22Rv1 (cell line): ENCODE data around the gene OR13J1.

ENCODE experiments used
- H3K27ac ChIP-seq: fragments of 450-650 bp; 2 replicates; pipeline ENCODE4 v1.5.1; 2017
- ZFX ChIP-seq: fragments of 450-650 bp; IDR thresholded peaks from 2 replicates; pipeline ENCODE4 v1.6.1; 2017; ENCODE audit warnings: antibody characterized with exemption, borderline replicate concordance
- TF ChIP-seq, protein P1 (sequence below): fragments of 450-650 bp; IDR thresholded peaks from 2 replicates; pipeline ENCODE4 v1.5.1; 2017; ENCODE audit warnings: mild to moderate bottlenecking

OR13J1 gene

DNA sequence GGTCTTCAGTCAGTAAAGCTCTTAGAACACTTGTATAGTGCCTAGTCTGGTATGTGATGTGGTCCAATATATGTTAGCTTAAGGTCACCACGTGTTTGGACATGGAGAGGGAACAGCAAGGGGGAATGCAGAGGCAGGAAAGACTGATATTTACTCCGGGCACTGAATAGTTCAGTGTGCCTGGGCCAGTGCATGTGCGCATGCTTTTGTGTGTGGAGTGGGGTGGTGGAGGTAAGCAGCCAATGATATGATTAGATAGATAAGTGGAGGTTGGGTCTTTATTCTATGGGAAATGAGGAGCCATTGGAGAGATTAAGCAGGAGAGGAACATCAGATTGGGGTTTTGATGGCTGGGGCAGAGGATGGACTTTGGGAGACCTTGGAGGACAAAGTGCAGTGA lies 14.0 kb downstream of the OR13J1 start:
- TF ChIP-seq, protein P1, sequence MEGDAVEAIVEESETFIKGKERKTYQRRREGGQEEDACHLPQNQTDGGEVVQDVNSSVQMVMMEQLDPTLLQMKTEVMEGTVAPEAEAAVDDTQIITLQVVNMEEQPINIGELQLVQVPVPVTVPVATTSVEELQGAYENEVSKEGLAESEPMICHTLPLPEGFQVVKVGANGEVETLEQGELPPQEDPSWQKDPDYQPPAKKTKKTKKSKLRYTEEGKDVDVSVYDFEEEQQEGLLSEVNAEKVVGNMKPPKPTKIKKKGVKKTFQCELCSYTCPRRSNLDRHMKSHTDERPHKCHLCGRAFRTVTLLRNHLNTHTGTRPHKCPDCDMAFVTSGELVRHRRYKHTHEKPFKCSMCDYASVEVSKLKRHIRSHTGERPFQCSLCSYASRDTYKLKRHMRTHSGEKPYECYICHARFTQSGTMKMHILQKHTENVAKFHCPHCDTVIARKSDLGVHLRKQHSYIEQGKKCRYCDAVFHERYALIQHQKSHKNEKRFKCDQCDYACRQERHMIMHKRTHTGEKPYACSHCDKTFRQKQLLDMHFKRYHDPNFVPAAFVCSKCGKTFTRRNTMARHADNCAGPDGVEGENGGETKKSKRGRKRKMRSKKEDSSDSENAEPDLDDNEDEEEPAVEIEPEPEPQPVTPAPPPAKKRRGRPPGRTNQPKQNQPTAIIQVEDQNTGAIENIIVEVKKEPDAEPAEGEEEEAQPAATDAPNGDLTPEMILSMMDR, result no peak
- TF ChIP-seq ZFX, result no peak

DNA sequence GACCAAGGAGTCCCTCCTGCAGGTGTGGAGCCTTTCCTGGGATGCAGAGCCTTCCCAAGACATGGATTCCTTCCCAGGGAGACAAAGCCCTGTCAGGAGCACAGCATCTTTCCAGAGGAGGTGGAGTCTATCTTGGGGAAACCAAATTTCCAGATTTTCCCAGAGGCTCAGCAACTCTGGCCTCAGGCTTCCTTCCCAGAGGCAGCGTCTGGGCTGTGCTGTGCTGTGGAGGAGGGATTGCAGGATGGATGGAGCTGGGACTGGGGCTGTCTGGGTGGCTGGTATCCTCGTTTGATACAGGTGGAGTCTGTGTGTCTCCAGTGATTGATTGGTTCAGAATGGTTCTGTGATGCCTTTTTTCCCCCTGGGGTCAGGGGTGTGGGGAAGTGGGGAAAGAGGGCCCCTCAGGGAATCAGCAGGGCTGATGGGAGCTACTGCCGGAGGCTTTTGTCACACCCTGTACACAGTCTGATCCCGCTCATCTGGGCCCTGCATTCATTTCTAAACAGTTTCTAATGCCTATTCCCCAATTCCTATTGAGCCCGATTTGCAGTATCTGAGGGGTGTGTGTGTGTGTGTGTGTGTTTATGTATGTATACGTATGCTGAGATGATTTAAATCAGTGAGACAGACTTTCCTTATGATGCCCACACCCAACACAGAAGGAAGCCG lies 16.0 kb downstream of the OR13J1 start:
- H3K27ac ChIP-seq, result no peak overlapping the region
- no peak for TF ChIP-seq ZFX

More for the DNA sequence above, 14.0 kb downstream of the OR13J1 start:
- H3K27ac ChIP-seq, result no peak overlapping the region

DNA sequence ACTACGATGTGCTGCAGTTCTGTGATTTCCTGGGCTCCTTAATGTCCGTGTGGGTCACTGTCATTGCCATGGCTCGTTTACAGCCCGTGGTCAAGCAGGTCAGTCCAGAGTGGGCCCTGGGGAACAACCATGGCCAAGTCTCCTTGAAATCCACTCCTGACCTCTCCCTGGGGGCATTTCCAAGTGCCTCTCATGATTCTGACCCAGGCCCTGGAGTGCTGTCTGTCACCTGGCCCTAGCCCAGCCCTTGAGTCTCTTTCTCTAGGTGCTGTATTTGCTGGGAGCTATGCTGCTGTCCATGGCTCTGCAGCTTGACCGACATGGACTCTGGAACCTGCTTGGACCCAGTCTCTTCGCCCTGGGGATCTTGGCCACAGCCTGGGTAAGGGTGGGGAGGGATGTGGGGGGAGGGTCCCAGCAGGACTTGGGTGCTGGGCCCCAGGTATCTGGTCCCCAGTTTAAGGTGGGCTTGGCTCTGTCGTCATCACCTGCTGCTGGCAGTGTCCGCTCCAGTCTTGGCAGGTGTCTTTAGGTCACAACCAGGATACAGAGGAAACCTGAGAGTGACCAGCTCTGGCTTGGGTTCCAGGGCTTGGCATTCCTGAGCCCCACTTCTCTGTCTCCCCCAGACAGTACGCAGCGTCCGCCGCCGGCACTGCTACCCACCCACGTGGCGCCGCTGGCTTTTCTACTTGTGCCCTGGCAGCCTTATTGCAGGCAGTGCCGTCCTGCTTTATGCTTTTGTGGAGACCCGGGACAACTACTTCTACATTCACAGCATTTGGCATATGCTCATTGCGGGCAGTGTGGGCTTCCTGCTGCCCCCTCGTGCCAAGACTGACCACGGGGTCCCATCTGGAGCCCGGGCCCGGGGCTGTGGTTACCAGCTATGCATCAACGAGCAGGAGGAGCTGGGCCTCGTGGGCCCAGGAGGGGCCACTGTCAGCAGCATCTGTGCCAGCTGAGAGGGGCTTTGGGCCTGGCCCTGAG lies 17.0 kb downstream of the OR13J1 start:
- H3K27ac ChIP-seq, result no peak overlapping the region
- TF ChIP-seq, protein P1, result no peak
- TF ChIP-seq ZFX, result no peak

DNA sequence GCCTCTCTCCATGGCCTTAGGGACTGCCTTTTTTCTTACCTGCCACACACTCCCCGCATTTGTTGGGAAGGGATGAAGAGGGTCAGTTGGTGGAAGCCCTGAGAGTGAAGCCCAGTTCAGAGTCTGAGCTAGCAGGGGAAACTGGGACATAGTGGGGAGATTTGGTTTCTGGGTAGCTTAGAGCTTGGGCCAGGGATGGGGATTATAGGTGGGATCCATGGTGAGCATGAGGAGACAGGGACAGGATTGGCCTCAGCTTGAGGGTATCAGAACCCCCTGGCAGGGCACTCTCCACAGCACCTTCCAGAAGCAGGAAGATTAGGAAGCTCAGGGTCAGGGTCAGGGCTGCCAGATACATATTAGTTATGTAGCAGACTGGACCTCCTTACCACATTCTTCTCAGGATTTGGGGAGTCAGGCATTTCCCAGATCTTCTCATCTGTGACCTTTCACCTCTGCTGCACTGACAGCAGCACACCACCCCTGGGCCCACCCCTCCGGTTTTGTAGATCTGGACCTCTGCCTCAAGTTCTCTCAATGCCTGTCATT lies 17.9 kb downstream of the OR13J1 start:
- TF ChIP-seq ZFX, result no peak
- TF ChIP-seq, protein P1, result no peak

DNA sequence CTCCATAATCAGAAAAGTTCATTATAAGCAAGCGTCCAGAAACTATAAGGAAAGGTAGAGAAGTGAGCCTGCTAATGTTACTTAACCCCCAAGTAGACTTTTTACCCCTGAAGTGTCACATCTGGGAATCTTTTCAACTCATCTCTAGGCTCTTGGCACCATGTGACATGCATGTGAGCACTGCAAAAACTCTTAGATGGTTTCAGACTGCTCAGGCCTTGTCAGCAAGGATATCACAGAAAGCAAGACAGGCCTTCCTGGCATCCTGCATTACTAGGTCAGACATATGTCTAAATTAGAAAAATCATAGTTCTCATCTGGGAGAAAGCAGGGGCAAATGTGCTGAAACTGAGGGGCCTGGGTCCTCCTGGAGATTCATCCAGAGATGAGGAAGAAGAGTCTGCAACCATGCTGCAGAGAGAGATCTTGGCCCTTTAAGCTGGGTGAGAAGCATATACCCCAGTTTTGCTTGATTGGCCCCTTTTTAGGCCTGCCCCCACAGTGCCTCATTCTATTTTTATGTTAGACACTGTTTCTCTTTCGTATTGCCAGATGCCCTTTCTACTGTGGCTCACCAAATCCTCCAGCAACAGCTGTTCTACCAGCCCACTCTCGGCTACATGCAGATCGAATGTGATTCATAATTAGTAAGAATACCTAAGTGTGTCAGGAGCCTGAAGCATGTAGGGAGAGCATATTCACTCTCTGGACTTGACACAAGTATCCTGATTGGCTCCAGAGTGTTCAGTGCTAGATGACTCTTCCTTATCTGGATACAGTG lies 22.2 kb downstream of the OR13J1 start:
- TF ChIP-seq, protein P1, result no peak
- no peak overlapping the region for H3K27ac ChIP-seq

More for the DNA sequence above, 17.9 kb downstream of the OR13J1 start:
- no peak overlapping the region for H3K27ac ChIP-seq

DNA sequence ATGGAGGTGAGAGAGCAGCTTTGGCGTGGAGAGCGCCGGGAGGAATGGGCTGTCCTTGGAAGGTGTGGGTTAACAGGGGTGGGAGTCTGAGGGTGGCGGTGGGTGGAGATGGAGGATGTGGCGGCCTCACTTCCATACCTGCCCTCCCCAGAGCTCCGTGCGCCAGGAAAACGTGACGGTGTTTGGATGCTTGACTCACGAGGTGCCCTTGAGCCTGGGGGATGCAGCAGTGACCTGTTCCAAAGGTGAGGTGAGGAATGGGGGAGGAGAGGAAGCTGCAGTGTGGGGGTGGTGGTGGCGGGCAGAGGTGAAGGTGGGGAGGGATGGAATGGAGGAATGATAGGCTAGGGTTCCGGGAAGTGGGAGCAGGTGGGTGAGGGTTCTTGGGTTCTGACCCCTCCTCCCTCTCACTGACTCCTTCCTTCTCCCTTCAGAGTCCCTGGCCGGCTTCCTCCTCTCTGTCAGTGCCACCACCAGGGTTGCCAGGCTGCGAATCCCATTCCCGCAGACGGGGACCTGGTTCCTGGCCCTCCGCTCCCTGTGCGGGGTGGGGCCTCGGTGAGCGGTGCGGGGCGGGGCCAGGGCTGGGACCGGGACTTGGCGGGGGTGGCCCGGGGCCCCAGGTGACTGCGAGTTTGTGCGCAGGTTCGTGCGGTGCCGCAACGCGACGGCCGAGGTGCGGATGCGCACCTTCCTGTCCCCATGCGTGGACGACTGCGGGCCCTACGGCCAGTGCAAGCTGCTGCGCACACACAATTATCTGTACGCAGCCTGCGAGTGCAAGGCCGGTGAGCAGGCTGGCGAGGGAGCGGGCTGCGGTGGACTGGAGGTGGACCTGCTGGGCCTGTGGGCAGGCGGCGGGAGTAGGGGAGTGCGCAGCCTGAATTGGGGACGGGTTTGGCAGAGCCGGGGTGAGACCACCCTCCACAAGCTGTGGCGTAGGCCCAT lies 24.1 kb downstream of the OR13J1 start:
- TF ChIP-seq, protein P1, result no peak
- TF ChIP-seq ZFX, result no peak
- peak overlapping the region; percentile 89 for H3K27ac ChIP-seq
